NCI-H146 treated with DMSO at 0.1 percent for 48 hours (cell line): ENCODE results near the gene RUFY4.
A peak's percentile ranks its signal among the peaks of the same experiment; 100 is the strongest.

Source experiments
- DNase-seq: peaks from one replicate; lab custom pipeline; 2025; ENCODE audit not compliant: unreplicated experiment; lab: John Stamatoyannopoulos, UW

RUFY4 gene, protein sequence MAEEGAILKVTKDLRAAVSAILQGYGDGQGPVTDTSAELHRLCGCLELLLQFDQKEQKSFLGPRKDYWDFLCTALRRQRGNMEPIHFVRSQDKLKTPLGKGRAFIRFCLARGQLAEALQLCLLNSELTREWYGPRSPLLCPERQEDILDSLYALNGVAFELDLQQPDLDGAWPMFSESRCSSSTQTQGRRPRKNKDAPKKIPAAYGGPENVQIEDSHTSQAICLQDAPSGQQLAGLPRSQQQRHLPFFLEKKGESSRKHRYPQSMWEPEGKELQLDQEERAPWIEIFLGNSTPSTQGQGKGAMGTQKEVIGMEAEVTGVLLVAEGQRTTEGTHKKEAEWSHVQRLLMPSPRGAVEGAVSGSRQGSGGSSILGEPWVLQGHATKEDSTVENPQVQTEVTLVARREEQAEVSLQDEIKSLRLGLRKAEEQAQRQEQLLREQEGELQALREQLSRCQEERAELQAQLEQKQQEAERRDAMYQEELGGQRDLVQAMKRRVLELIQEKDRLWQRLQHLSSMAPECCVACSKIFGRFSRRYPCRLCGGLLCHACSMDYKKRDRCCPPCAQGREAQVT

DNA sequence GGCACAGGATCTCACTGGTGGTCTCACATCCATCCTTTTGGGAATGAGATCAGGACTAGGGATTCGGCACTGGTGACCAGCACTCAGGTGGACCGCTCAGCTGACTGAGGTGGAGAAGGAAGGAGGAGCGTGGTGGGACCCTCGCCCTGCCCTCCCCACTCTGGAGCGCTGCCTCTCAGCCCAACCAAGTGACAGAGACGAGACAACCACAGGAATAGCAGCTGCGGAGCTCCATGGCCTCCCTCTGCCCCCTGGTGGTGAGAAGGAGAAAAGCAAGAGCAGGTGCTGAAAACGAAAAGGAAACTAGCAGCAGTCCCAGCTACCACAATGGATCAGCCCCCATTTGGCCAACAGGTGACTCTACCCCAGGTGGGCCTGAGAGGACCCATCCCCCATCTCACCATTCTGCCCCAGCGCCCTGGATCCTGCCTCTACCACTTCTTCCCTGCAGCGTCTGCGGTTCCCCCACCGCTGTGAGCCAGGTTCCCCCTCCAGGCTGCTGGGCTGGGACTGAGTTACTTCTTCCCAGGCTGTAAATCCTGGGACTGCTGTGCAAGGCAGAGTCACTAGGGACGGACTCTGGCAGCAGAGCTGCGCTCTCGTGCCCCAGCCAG is at the start of gene RUFY4:
Gene RUFY4, plus strand, starts transcription at position 533 of the 614 bp plus-strand sequence. CDS start 1,353 bp downstream, outside the sequence.
- DNase-seq, result peak; percentile 9

DNA sequence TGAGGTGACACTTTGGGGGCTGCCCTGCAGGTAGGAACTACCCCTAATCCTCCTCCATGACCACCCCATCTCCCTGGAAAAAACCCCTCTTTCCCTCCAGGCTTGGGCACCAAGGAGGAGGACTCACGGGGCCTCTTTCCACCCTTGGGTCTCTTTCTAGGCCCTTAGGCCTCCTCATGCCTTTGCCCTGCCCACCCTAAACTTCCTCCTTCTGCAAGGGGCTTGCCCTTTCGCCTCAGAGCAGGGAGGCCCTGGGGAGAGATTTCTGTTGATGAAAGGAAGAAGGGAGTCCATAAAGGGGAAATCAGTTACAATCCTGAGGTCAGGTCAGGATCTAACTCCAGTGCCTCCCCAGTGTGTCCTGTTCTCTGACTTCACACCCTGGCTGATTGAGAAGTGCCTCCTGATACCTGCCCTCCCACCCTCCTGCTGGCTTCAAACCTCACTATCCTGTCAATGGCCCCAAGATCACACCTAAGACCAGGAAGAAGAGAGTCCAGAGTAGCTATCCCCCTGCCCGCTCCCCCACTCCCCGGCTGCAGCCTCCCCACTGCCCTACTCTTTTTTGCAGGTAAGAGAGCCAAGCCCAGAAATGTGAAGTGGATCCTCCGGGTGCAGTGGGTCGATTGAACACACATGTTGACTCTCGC is 49.5 kb upstream of the RUFY4 start:
- DNase-seq, result no peak

DNA sequence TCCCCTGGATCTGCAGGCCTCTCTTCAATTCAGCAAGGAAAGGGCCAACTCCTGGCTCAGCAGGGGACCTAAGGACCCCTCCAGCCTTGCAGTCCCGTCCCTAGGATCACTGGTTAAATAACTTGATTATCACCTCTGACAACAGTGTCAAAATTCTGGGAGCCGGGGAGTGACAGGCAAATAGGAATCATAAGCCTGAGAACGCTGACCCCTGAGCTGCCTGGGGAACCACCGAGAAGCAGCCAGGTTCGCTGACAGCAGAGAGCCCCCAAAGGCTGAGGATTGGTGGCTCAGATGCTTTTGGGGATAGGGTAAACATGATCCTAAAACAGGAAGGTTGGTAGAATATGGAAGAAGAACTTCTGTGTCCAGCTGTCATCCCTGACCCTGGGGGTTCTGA is 48.8 kb upstream of the RUFY4 start:
- no peak for DNase-seq

DNA sequence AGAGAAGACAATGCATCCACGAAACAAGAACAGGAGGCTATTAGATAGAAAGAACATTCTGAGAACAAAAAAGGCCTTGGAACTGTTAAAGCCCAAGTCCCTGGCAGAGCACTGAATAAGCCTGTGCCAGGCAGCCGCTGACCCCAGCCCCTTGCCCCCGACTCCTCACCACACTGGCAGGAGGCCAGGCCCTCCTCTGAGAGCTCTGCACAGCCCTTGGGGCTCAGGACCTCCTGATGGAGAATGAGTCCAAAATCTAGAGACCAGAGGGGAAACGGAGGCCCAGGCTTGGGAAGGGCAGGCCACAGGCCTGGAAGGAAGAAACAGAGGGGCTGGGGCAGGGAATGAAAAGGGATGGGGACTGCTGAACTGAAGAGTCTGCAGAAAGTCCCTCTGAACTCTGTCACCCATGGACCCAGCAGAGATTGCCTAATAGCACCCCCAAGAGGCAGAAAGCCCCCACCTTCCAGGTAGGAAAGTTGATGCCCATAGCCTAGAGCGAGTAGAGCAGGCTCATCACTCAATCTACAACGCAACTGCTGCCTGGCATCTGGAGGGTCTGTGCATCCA is 48.0 kb upstream of the RUFY4 start:
- no peak for DNase-seq

DNA sequence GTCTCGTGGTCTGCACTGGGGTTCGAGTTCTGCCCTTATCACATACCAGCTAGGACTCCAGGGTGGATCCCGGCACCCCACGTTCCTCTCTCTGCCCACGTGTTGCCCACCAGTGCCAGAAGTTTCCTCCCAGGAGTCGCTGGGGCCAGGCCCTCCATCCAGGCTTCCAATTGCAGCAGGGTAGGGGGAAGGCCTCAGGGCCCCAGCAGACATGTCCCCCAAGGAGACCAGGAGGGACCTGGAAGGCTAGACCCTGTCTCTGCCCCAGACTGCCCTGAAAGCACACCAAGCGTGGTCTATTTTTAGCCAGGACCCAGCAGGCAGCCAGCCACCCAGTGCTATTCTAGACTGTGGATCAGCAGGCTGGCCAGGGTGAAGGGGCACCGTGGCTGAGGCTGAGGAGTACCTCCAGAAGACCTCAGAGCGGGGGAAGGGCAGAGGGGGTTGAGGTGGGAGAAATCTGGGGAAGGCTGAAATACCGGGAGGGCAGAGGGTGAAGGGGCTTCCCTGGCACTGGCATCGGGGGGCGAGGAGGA is 47.4 kb upstream of the RUFY4 start:
- no peak for DNase-seq

DNA sequence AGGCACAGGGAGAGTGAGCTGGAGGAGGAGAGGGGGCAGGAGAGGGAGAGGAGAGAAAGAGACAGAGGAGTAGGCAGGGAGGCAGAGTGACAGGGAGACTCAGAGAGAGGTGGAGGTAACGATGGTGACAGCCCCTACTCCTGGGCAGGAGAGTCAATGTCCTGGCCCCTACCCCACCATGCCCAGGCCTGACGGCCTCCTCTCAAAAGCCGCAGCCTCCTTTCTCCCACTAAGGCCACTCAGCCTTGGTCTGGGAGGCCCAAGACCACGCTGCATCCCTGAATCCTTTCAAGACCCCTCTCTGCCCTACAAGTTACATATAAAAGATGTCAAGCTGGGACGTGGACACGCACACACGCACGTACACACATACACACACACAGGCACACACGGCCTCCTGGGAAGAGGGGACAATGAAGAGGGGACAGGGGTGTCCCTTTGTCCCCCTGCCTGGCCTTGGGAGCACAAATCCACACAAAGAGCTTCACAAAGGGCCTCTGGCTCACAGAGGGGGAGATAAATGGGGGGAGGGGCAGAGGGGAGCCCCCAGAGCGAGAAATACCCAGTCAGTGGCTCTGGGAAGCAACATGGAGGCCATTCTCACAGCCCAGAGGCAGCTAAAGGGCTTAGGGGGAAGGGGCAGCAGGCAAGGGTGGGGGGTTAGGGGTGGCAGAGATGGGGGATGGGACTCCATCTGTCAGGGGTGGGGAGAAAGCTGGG is 46.8 kb upstream of the RUFY4 start:
- DNase-seq, result no peak

DNA sequence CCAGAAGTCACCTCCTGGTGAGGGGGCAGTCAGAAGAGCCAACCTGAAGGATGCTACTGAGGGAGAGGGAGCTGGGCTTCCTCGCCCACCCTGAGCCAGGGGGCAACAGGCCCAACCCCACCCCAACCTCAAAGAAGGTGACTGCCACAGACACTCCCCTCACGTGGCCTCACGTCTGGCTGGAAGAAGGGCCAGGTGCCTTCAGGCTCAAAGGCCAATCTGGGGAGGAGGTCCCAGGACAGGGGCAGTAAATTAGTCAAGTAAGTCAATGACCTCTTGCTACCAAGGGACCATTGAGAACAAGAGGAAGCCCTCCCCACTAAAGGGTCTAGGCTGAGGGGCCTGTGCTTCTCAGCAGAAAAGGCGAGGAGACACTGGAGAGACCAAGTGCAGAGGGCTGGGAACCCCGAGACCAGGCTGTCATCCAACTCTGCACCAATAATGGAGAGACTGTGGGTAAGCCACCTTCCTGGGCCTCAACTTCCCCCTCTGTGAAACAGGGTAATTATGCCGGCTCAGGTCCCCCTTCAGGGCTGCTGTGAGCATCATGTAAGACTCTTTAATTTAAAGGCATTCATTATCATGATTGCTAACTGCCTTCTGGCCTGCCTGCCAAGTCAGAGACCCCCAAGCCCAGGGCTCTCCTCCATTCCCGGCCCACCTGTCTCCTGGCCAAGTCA is 46.1 kb upstream of the RUFY4 start:
- DNase-seq, result no peak

DNA sequence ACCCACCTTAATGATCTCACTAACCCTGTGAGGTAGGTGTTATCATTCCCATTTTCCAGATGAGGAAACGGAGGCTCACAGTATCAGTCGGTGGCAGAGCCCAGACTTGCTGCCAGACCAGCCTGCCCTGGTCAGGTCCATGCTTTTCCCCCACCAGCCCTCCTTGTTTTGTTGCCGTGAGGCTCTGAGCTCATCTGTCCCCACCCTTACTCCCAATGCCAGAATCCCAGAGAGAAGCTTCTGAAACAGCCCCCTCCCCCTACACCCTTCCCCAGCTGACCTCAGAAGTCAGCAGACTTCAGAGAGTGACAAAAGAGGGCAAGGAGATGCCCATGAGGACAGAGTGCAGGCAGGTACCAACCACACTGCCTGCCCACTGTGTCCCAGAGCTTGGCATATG is 45.4 kb upstream of the RUFY4 start:
- DNase-seq, result no peak

DNA sequence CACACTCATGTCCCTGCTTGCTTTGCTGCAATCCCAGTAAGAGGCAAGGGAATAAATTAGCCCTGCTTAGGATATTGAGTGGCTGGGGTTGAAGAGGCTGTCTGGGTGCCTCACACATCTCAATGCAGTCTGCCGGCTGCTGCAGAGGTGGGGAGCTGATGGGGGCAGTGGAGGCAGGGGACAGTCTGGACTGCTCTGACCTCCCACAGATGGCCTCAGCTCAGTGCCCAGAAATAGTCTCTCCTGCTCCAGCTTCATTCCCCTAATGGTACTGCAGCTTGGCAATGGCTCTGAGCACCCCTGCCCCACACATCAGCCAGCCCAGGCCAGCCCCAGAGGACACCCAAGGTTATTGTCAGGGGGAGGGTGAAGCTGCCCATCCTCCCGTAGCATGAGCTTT is 44.7 kb upstream of the RUFY4 start:
- DNase-seq, result no peak

DNA sequence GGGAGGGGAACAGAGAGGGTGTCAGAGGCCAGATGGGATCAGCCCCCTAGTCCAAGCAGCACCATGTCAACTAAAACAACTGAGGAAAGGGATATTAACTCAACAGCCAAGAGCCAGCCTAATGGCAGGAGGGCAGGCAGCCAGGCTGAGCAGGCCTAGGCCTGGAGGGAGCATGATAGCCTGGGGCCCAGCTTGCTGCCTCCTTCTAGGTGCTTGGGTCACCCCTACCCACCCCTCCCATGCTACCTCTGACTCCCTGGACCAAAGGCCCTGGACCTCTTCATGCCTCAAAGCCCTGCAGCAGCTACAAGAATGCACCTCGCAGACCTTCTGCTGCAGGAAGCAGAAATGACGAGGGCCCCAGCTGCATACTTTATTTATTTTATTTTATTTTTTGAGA is 44.2 kb upstream of the RUFY4 start:
- DNase-seq, result no peak

DNA sequence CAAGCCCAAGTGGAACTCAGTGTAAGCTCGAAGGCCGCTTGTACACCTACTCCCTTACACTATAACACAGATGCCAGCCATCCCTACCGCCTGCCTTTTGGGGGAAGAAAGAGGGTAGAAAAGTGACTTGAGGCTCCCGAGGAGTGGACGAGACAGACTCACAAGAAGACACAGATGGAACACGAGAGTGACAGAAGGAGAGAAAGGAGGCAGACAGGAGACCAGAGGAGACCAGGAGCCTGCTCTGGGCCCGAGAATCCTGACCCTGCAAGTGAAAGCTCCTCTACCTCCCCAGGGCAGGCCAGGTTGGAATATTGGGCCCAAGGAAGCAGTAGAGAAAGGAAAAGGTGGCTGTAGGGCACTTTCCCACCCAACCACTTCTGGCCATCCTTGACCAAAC is 42.8 kb upstream of the RUFY4 start:
- DNase-seq, result no peak

DNA sequence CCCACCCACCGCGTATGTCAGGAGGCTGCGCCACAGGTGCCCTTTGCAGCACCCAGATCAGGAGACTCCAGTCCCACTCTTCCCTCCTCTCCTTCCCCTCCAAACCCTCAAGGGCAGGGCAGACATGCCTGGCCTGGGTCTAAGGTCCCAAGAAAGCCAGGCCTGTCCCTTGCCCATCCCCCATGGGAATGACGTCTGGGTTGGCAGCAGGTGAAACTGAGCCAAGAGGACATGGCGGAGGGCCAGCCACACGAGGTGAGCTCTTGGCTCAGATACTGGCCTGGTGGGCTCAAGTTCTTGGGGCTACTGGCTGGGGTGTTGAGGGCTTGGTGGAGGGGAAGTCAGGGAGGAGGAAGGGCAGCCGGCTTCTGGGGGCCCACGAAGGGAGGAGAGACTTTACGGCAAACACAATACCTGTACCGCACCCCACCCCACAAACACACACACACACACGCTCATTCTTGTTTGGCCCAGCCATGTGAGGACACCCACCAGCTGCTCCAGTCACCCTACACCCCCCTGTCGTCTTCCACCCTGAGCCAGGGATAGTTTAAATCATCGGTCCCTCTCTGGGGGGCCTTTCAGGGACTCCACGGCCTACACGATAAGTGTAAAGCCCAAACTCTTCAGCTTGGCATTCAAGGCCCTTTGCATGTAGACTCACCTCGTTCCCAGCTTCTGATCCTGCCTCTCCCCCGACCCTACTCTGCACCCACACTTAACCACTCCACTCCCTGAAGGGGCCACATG is 42.2 kb upstream of the RUFY4 start:
- no peak for DNase-seq

DNA sequence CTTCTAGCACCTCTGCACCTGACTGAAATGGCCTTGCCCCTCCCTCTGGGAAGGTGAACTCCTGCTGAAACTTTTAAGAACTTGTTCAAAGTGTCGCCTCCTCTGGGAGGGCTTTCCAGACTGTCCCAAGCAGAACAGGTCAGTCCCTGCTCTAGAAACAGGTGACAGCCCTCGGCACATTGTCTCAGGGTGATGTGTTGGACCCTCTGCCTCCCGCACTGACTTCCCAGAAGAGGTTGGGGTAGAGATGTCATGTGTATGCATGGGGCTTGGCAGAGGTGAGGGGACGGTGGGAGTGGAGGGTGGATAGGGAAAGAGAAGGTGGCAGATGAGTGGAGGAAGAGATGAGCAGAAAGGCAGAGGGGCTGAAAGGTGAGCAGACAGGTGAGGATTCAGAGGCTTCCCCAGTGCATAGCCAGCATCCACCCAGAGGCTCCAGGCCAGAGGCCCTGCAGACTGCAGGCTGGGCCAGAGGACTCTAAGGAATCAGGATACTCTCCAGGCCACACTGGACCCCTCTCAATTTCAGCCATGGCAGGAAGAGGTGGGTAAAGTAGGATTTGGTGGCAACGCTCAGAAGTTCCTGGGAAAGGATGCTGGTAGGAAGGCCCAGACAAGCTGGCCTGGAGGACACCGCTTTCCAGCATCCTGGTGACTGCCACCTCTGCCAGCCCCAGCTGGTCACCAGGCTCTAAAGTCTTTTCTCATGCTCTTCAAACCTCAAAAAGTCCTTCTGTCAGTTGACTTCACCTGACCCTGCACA is 41.4 kb upstream of the RUFY4 start:
- DNase-seq, result no peak

DNA sequence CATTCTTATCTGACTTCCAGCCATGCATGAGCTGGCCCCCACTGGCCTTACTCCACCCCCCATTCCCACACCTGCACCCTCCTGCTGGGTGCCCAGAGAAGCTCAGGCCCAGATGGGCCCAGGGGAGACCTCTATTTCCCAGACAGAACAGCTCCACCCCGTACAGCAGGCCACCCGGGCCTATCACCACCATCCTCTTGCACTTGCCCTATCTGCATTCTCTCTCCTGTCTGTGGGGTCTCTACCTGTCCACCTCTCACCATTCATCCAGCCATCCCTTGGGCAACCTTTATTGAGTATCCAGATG is 40.9 kb upstream of the RUFY4 start:
- DNase-seq, result no peak

DNA sequence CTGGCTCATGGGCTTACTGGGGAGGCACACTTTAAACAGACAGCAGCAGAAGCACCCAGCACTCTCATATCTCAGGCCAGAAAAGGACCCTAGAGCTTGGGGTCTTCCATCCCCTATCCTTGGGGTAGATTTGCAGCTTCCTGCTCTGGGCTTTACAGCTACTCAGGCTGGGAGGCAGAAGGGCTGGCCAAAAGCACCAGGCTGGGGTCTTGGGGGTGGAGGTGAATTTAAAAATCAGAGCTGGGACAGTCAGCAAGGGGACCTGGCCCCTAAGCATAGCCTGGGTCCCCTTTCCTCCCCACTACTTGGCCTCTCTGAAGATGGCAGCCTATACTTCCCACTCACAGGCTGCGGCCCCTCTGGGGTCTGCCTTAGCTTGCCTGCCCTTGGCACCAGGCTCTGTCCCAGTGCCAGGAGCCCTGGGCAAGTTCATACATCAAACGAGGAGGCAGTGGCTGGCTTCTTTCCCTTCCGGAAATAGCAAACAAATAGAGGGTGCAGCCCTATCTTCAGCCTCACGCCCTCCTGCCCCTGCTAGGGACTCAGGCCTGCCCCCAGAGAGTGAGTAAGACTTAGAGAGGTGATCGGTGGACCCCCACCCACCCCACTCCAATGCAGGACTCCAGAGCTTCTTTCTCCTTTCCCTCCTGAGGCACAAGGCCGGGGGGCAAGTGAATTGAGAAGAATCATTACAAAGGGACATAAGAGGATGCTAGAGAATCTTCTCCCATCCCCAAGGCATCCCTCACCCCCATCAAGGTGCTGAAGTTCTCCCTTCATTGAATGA is 40.3 kb upstream of the RUFY4 start:
- DNase-seq, result no peak

DNA sequence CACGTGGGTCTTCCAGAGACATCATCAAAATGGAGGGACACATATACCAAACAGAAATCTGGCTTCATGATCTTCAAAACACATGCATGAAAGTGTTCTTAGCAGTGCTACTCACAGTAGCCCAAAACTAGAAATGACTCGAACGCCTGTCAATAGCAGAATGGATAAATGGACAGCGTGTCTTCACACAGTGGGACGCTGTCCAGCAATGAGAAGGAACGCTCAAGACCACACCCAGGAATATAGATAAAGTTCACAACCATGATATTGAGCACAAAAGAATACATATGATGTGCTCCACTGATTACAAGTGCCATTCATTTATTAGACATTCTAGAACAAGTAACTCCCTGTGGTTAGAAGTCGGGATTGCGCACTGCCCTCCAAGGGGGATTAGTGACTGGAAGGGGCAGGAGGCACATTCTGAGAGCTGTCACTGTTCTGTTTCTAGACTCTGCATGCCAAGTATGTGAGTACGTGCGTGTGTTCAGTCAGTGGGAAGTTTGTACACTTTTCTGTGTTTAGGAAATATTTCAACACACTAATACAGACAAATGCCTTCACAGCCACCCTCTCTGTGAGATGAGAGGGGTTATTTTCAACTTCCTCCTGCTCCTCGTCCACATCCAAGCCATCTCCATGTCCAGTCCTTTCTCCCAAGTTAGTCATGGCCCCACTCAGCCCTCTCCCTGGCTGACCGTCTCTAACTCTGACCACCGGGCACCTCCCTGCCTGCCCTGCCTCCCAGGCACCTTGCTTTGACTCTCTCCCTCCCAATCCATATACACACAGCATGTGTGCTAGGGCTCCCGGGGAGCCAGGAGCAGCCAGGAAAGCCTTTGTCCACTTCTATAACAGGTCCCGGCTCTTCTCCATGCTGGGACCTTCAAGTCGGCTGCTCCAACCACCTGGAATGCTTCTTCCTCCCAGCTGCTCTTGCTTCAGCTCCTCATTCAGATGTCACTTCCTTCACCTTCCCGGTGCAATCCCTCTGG is 39.4 kb upstream of the RUFY4 start:
- DNase-seq, result no peak
